GM12891 (cell line): ENCODE measurements around the gene TRNP1.

ENCODE experiments used
- DNase-seq: peaks from one replicate; pipeline ENCODE4 v3.0.0; 2011; ENCODE audit warnings: low spot score; ENCODE audit not compliant: insufficient read length
- FAIRE-seq: peaks from 2 replicates; lab custom pipeline; 2011; peaks lifted over from hg19 to GRCh38; lab: Jason Lieb, UNC
- PAX5 ChIP-seq: IDR thresholded peaks from 2 replicates; pipeline ENCODE4 v1.6.1; 2011; ENCODE audit warnings: low read length, moderate library complexity, mild to moderate bottlenecking; ENCODE audit not compliant: insufficient read depth, severe bottlenecking
- POLR2A ChIP-seq: IDR thresholded peaks from 2 replicates; pipeline ENCODE4 v1.6.1; 2011; ENCODE audit warnings: low read depth, low read length, control low read depth
- POLR2AphosphoS5 ChIP-seq: IDR thresholded peaks from 2 replicates; pipeline ENCODE4 v1.6.1; 2011; ENCODE audit warnings: low read depth, low read length, control low read depth
- POU2F2 ChIP-seq: IDR thresholded peaks from 2 replicates; pipeline ENCODE4 v1.6.1; 2011; ENCODE audit warnings: low read depth, mild to moderate bottlenecking, control low read depth, low read length, moderate library complexity
- SPI1 ChIP-seq: IDR thresholded peaks from 2 replicates; pipeline ENCODE4 v1.6.1; 2011; ENCODE audit warnings: low read depth, low read length, control low read depth
- TAF1 ChIP-seq: IDR thresholded peaks from 2 replicates; pipeline ENCODE4 v1.6.1; 2011; ENCODE audit warnings: low read depth, low read length, control low read depth

Gene TRNP1

DNA sequence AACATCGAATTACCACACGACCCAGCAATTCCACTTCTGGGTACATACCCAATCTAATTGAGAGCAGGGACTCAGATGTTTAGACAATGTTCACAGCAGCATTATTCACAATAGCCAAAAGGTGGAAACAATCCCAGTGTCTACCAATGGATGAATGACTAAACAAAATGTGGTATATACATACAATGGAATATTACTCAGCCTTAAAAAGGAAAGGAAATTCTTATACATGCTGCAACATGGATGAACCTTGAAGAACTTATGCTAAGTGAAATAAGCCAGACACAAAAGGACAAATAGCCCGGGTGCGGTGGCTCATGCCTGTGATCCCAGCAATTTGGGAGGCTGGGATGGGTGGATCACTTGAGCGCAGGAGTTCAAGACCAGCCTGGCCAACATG, 40.1 kb upstream of the TRNP1 start:
- TF ChIP-seq POLR2A (no peak), TAF1 (no peak)
- DNase-seq (no peak), FAIRE-seq (no peak)

DNA sequence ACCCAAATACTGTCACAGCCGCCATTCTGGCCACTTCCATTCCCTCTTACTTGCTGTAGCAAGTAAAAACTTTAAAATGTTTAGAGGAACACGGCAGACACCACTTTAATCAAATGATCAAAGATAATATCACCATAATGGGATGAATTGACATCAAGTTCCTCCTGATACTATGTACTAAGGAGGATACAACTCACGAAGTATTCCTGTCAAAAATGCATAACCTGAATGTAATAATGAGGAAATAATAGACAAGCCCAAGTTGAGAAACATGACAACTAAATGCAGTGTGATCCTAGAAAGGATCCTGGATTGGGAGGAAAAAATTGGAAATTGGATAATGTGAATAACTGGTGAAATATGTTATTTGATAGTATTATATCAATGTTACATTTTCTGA, 37.2 kb upstream of the TRNP1 start:
- DNase-seq (no peak), FAIRE-seq (no peak)
- TF ChIP-seq POU2F2 = no peak
- TF ChIP-seq POLR2AphosphoS5 = no peak
- no peak for TF ChIP-seq PAX5
- TF ChIP-seq POLR2A = no peak
- no peak for TF ChIP-seq TAF1
- TF ChIP-seq SPI1 = no peak

DNA sequence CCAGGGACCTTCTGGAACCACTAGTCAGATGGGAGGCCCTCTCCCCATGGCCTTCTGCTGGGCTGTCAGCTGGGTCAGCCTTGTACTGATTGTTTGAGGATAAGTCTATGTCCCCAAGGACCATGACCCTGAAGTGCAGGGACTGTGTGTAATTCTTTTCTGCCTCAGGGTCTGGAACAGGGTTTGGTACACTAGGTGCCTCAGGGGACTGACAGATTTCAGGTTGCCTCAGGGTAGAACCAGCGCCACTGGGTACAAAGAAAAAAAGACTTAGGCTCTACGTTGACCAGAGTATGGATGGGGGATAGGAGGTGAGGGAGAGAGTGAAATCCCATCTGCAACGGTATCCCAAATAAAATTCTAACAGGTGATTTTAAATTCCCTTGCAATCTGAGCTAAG, 36.2 kb upstream of the TRNP1 start:
- FAIRE-seq (no peak), DNase-seq (no peak)
- TF ChIP-seq POLR2A = no peak
- TF ChIP-seq POU2F2 = no peak
- TF ChIP-seq SPI1 = no peak
- no peak for TF ChIP-seq POLR2AphosphoS5
- no peak for TF ChIP-seq PAX5
- no peak for TF ChIP-seq TAF1

DNA sequence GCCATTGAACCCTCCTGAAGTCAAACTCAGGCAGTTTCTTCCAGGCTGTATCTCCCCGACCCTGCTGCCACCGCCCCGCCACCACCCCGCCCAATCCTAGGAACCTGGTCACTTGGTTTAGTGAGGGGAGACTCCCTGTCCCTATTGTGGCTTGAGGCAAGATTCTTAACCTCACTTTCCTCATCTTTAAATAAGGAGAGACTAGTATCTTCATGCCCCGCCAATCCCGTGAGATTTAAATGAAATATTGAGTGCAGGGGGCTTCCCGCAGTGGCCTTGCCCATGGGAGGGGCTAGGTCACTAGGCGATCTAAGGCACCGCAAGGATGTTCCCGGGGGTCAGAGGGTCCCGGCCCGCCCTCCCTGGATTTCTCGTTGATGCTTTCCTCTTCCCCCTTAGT, 34.2 kb upstream of the TRNP1 start:
- TF ChIP-seq PAX5 (no peak), POLR2AphosphoS5 (no peak), SPI1 (no peak), TAF1 (no peak), POU2F2 (no peak), POLR2A (no peak)
- FAIRE-seq (no peak), DNase-seq (no peak)

DNA sequence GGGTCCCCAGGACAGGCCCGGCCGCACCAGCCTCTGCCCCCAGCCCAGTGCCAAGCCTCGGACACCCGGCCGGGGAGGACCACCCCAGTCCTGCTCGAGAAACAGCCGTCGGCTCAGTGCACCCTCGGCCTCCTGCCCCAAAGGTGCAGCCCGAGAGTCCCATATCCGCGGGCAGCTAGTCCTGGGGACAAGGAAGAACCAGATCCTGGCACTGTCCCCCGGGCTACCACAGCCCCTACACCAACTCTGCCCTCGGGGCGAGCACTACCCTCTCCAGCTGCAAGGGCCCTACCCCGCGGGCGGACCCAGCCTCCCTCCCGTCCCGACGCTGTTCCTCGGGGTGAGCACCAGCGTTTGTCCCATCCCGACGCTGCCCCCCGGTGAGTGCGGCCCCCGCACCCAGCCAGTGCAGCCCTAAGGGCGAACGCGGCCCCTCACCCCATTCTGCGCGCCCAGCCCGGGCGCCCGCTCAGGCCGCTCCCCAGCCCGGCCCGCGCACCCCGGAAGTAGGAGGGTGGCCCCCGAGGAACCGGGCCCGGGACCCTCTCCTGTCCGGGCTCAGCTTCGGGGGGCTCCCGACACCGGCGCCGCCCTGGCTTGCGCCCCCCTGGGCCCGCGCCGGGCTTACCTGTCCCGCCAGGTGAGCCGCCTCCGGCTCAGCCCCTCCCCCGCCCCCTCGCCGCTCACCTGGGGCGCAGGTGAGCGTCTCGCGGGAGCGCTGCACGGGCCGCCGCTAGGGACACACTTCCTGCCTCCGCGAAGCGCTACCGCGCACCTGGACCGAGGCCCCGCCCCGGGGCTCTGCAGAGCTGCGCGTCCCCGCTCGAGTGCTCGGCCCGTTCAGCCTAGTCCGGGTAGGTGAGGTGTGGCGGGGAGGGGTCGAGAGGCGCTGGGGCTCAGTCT, 33.5 kb upstream of the TRNP1 start, which contains the start of gene KDF1:
TSS of gene KDF1 (minus strand) at position 747 of the 903 bp plus-strand sequence. CDS start 8,088 bp downstream, outside the sequence.
- FAIRE-seq = no peak
- no peak for DNase-seq

DNA sequence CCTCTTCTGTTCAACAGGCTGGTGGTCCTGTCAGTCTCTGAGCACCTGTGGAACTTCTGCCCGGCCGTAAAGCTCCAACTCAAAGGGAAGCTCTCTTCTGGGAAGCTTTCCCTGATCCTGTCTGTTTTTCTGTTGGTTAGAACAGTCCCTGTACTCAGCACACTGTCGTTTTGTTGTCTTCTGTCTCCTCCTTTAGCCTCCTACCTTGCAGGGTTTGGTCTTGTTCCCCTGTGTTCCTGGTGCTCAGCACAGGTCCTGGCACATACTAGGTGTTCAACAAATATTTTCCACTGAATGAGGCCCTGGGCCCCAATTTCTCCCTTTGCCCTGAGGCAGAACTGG, 32.9 kb upstream of the TRNP1 start:
- no peak for DNase-seq
- no peak for TF ChIP-seq POLR2A
- no peak for TF ChIP-seq POLR2AphosphoS5
- TF ChIP-seq PAX5 = no peak
- no peak for TF ChIP-seq POU2F2
- TF ChIP-seq SPI1 = no peak
- FAIRE-seq = no peak

More for the DNA sequence above, 33.5 kb upstream of the TRNP1 start, which contains the start of gene KDF1:
- TF ChIP-seq TAF1 = no peak

DNA sequence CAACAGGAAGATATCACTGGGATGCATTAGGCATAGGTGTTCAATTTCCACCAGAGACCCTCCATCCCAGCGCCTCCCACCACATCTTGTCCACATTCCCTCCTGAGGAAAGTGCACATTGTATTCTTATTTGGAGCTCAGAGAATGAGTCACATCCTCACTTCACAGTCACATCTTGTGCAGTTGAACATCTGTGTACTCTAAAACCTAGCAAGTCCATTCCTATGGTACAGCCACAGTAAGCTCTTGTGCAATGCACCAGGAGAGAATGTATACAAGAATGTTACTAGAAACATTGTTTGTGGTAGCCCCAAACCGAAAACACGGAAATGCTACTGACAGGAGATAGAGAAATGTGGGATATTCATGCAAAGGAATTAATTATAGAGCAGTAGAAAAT, 31.7 kb upstream of the TRNP1 start:
- FAIRE-seq = no peak
- DNase-seq = no peak
- TF ChIP-seq SPI1 (no peak), POU2F2 (no peak), TAF1 (no peak), POLR2A (no peak), POLR2AphosphoS5 (no peak), PAX5 (no peak)

DNA sequence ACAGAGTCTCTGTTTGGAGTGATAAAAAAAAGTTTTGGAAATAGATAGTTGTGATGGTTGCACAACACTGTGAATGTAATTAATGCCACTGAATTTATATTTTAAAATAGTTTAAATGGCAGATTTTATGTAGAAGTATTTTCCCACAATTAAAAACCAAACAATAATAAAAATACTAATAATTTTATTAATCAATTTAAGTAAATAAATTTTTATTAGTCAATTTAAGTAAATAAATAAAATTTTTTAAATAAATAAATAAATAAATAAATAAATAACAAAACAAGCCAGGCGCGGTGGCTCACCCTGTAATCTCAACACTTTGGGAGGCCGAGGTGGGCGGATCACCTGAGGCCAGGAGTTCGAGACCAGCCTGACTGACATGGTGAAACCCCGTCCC, 28.3 kb upstream of the TRNP1 start:
- DNase-seq (no peak), FAIRE-seq (no peak)
- no peak for TF ChIP-seq SPI1
- no peak for TF ChIP-seq TAF1
- no peak for TF ChIP-seq POLR2A
- TF ChIP-seq POLR2AphosphoS5 = no peak
- no peak for TF ChIP-seq PAX5
- no peak for TF ChIP-seq POU2F2

DNA sequence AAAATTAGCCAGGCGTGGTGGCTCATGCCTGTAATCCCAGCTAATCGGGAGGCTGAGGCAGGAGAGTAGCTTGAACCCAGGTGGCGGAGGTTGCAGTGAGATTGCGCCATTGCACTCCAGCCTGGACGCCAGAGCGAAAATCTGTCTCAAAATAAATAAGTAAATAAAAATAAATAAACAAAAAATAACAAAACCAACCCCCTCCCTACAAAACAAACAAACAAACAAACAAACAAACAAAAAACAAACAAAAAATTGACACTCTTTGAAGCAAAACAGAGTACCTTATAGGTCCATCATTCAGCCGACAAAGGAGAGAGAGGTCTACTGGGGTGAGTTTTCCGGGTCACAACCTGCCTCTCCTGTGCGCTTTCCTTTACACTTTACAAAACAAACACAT, 27.9 kb upstream of the TRNP1 start:
- DNase-seq (no peak), FAIRE-seq (no peak)
- TF ChIP-seq POLR2AphosphoS5 (no peak), SPI1 (no peak), PAX5 (no peak)

DNA sequence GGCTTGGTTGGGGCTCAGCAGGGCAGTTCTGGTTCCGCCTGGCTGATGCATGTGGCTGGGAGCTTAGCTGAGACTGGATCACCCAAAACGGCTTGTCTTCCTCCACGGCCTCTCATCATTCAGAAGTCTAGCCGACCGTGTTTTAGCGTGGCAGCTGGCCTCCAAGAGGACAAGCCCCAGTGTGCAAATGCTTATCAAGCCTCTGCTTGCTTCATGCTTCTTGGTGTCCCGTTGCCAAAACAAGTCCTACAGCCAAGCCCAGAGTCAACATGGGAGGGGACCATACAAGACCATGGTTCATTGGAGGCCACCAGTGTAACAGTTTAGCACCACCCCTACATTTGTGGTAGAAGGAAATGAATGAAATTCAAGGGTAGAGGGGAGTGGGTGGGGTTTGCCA, 22.7 kb upstream of the TRNP1 start:
- TF ChIP-seq TAF1 (no peak), PAX5 (no peak), SPI1 (no peak), POLR2AphosphoS5 (no peak), POU2F2 (no peak), POLR2A (no peak)
- no peak for DNase-seq
- no peak for FAIRE-seq
